H1 (cell line): Measurements from ENCODE around the gene TOMT. TPM values are rescaled to one million over a fixed set of nuclear protein-coding genes. Genes with fewer than 3 reads are reported as not detected.

Experiments used
- CTCF ChIA-PET: fragments of 300-600 bp; sonication (Branson Sonifier 250); formaldehyde crosslinking; loops from one replicate; lab custom pipeline; 2021; ENCODE audit not compliant: partially characterized antibody; lab: Charles Lee
- POLR2A ChIA-PET: fragments of 300-600 bp; sonication (Branson Sonifier 250); formaldehyde crosslinking; loops from one replicate; lab custom pipeline; 2021; ENCODE audit warnings: inconsistent platforms; ENCODE audit not compliant: partially characterized antibody; lab: Charles Lee
- DNase-seq, 2 experiments: peaks; one replicate each; pipeline versions ENCODE4 v3.0.0 to v3.0.0-alpha.2; 2010 to 2022; ENCODE audit warnings: low spot score in 2 of 2, low read depth in 1 of 2, mixed read lengths in 1 of 2
- FAIRE-seq: peaks from 2 replicates; lab custom pipeline; 2011; peaks lifted over from hg19 to GRCh38; lab: Jason Lieb, UNC
- H2AFZ ChIP-seq: 2 replicates; pipeline ENCODE4 v1.8.1; 2012; ENCODE audit warnings: low read length, inconsistent platforms
- H2AK5ac ChIP-seq: 2 replicates; pipeline ENCODE4 v1.6.1; 2013; ENCODE audit warnings: low read depth, low read length
- H2BK120ac ChIP-seq: replicated peaks from 2 replicates; pipeline ENCODE3; 2013; ENCODE audit warnings: low read depth, low read length, inconsistent platforms
- H2BK12ac ChIP-seq: 2 replicates; pipeline ENCODE4 v1.6.1; 2013; ENCODE audit warnings: low read depth, low read length
- H2BK15ac ChIP-seq: 2 replicates; pipeline ENCODE4 v1.6.1; 2013; ENCODE audit warnings: low read length
- H2BK20ac ChIP-seq: 2 replicates; pipeline ENCODE4 v1.6.1; 2013; ENCODE audit warnings: low read length
- H2BK5ac ChIP-seq: 2 replicates; pipeline ENCODE4 v1.6.1; 2013; ENCODE audit warnings: low read depth, low read length
- H3K14ac ChIP-seq: 2 replicates; pipeline ENCODE4 v1.6.1; 2013; ENCODE audit warnings: inconsistent platforms; ENCODE audit not compliant: insufficient read length
- H3K18ac ChIP-seq: 2 replicates; pipeline ENCODE4 v1.6.1; 2013; ENCODE audit warnings: low read length; ENCODE audit errors: extremely low read depth
- H3K23ac ChIP-seq: 2 replicates; pipeline ENCODE4 v1.6.1; 2013; ENCODE audit warnings: inconsistent platforms; ENCODE audit not compliant: insufficient read length
- H3K23me2 ChIP-seq: 2 replicates; pipeline ENCODE4 v1.6.1; 2013; ENCODE audit warnings: low read depth, low read length
- H3K27ac ChIP-seq: 2 replicates; pipeline ENCODE4 v1.6.1; 2011; ENCODE audit warnings: low read depth, low read length, inconsistent platforms
- H3K27me3 ChIP-seq, 4 experiments: replicated peaks in 1 of 4; 1 replicate in 1 of 4; 2 replicates in 3 of 4; pipeline versions ENCODE4 v1.6.1 to v1.8.1; 2011 to 2013; ENCODE audit warnings: low read length in 3 of 4, mild to moderate bottlenecking in 3 of 4, inconsistent platforms in 2 of 4, mixed read lengths in 2 of 4, moderate library complexity in 1 of 4; ENCODE audit not compliant: control insufficient read depth in 3 of 4, insufficient read depth in 3 of 4; ENCODE audit errors: extremely low read depth in 1 of 4
- H3K36me3 ChIP-seq, 4 experiments: 2 replicates each; pipeline versions ENCODE4 v1.6.1 to v1.8.1; 2011 to 2013; ENCODE audit warnings: mild to moderate bottlenecking in 4 of 4, low read length in 3 of 4, moderate library complexity in 2 of 4, control low read depth in 1 of 4, inconsistent platforms in 1 of 4; ENCODE audit not compliant: insufficient read depth in 4 of 4, control insufficient read depth in 2 of 4
- H3K4ac ChIP-seq: replicated peaks from 2 replicates; pipeline ENCODE3; 2013; ENCODE audit warnings: low read length, low read depth, mixed read lengths, inconsistent platforms; ENCODE audit not compliant: insufficient read length
- H3K4me1 ChIP-seq, 4 experiments: replicated peaks in 1 of 4; 1 replicate in 1 of 4; 2 replicates in 3 of 4; pipeline versions ENCODE4 v1.6.1 to v1.8.1; 2011 to 2013; ENCODE audit warnings: low read length in 3 of 4, inconsistent platforms in 2 of 4, mixed read lengths in 1 of 4; ENCODE audit not compliant: insufficient read depth in 4 of 4, control insufficient read depth in 3 of 4
- H3K4me2 ChIP-seq, 2 experiments: 2 replicates each; pipeline versions ENCODE4 v1.6.1 to v1.8.1; 2011 to 2013; ENCODE audit warnings: low read depth in 2 of 2, low read length in 2 of 2, control low read depth in 1 of 2, inconsistent platforms in 1 of 2, mild to moderate bottlenecking in 1 of 2; ENCODE audit not compliant: insufficient read depth in 1 of 2
- H3K4me3 ChIP-seq, 4 experiments: fragments of 200-600, 300-600 bp in 1 of 4; sonication (generic), shearing (Covaris generic), sonication (Bioruptor Twin) in 1 of 4; 2 replicates each; pipeline versions ENCODE4 v1.5.1 to v1.8.1; 2011 to 2016; ENCODE audit warnings: low read length in 4 of 4, low read depth in 3 of 4, control low read depth in 2 of 4, inconsistent platforms in 2 of 4, mild to moderate bottlenecking in 2 of 4, mixed read lengths in 1 of 4, moderate library complexity in 1 of 4; ENCODE audit not compliant: insufficient read depth in 2 of 4; ENCODE audit errors: extremely low read depth in 1 of 4
- H3K56ac ChIP-seq: replicated peaks from 2 replicates; pipeline ENCODE3; 2013; ENCODE audit warnings: low read depth, mild to moderate bottlenecking, mixed read lengths, low read length, inconsistent platforms; ENCODE audit not compliant: insufficient read length
- H3K79me1 ChIP-seq: 2 replicates; pipeline ENCODE4 v1.6.1; 2013; ENCODE audit warnings: low read depth, low read length, control low read depth
- H3K79me2 ChIP-seq, 2 experiments: 2 replicates each; pipeline versions ENCODE4 v1.6.1 to v1.8.1; 2012 to 2013; ENCODE audit warnings: low read length in 2 of 2, mild to moderate bottlenecking in 2 of 2, inconsistent platforms in 1 of 2; ENCODE audit not compliant: insufficient read depth in 2 of 2, control insufficient read depth in 1 of 2
- H3K9ac ChIP-seq, 4 experiments: replicated peaks in 1 of 4; 1 replicate in 1 of 4; 2 replicates in 3 of 4; pipeline versions ENCODE4 v1.6.1 to v1.8.1; 2011 to 2013; ENCODE audit warnings: low read depth in 3 of 4, low read length in 3 of 4, control low read depth in 2 of 4, mild to moderate bottlenecking in 2 of 4, moderate library complexity in 2 of 4, inconsistent platforms in 1 of 4; ENCODE audit errors: extremely low read depth in 1 of 4
- H3K9me3 ChIP-seq, 2 experiments: 2 replicates each; pipeline versions ENCODE4 v1.6.1 to v1.8.1; 2012 to 2013; ENCODE audit warnings: mild to moderate bottlenecking in 2 of 2, moderate library complexity in 2 of 2, control low read depth in 1 of 2, inconsistent platforms in 1 of 2, low read depth in 1 of 2, low read length in 1 of 2, mixed read lengths in 1 of 2; ENCODE audit not compliant: insufficient read depth in 2 of 2
- H4K20me1 ChIP-seq, 2 experiments: replicated peaks in 1 of 2; 2 replicates each; pipeline versions ENCODE3 to v1.8.1; 2011 to 2013; ENCODE audit warnings: inconsistent platforms in 2 of 2, low read length in 2 of 2, mild to moderate bottlenecking in 1 of 2; ENCODE audit not compliant: insufficient read depth in 2 of 2, control insufficient read depth in 1 of 2
- H4K5ac ChIP-seq: 2 replicates; pipeline ENCODE4 v1.6.1; 2013; ENCODE audit warnings: low read length, low read depth, mixed read lengths, inconsistent platforms; ENCODE audit not compliant: insufficient read length
- H4K8ac ChIP-seq: 2 replicates; pipeline ENCODE4 v1.8.0; 2013; ENCODE audit warnings: mild to moderate bottlenecking, moderate library complexity, low read length, inconsistent platforms; ENCODE audit not compliant: insufficient read depth; ENCODE audit errors: extremely low read depth
- H4K91ac ChIP-seq: replicated peaks from 2 replicates; pipeline ENCODE3; 2013; ENCODE audit warnings: low read length, mixed read lengths, inconsistent platforms; ENCODE audit not compliant: insufficient read length
- BRCA1 ChIP-seq: IDR thresholded peaks from 2 replicates; pipeline ENCODE4 v1.6.1; 2012; ENCODE audit warnings: low read depth, low read length, improper control_type of control experiment
- RFX5 ChIP-seq: IDR thresholded peaks from 2 replicates; pipeline ENCODE4 v1.6.1; 2011; ENCODE audit warnings: low read depth, low read length, improper control_type of control experiment, borderline replicate concordance
- SRF ChIP-seq: IDR thresholded peaks from 2 replicates; pipeline ENCODE4 v1.6.1; 2011; ENCODE audit warnings: mild to moderate bottlenecking, low read depth, low read length, moderate library complexity
- WGBS, 2 experiments: shearing (Covaris generic) in 1 of 2; methylation state at CpG; one replicate each; pipeline versions ENCODE4 v1.1.6 to v1.1.7; 2013 to 2015; ENCODE audit warnings: low lambda C conversion rate in 2 of 2, mixed read lengths in 2 of 2, inconsistent platforms in 1 of 2, low coverage in 1 of 2, missing lambda C conversion rate in 1 of 2; ENCODE audit not compliant: insufficient replicate concordance in 2 of 2, insufficient coverage in 1 of 2, insufficient read length in 1 of 2; ENCODE audit errors: extremely low coverage in 1 of 2, missing lambda C conversion rate in 1 of 2; 5-methylcytosine and 5-hydroxymethylcytosine counted together
- polyA plus RNA-seq, 7 experiments: library from polyadenylated mRNA; depleted of rRNA in 3 of 7; stranded (reverse) in 5 of 7; unstranded in 2 of 7; fragments of >200 nt in 5 of 7; fragments of 200-250 nt in 2 of 7; gene quantifications; 1 replicate in 5 of 7; 2 replicates in 1 of 7; 4 replicates in 1 of 7; pipeline versions ENCODE4 v1.2.1 to v1.2.3, GENCODE V29; 2011 to 2013; ENCODE audit warnings: missing spikeins in 2 of 7, mixed read lengths in 2 of 7
- total RNA-seq: library from RNA; stranded (reverse); fragmentation: NEBNext Ultra II Directional; extraction: Animal tissue kit (Norgen Biotek cat#: 25700); gene quantifications from 2 replicates; pipeline ENCODE4 v1.2.1, GENCODE V29; 2021

TOMT gene
- total and polyA plus RNA-seq, 2 of the 8 experiments (the other 6 are each of a cell fraction or from before 2014, with no cell fraction given), result 0.11 TPM; not detected in 1

GRCh38 chr11:72061739-72062396, 43.9 kb upstream of the TOMT start:
- ChIA-PET POLR2A (interaction anchor here (0.9 to 1.5 kb wide), 2 partner anchors 21 to 31 kb away, joined by 3 to 4 read pairs; no protein-coding TSS in a partner anchor), CTCF (interaction anchor here (1.0 to 1.2 kb wide), 6 partner anchors 9 to 37 kb away, joined by 3 to 5 read pairs (median 3); no protein-coding TSS in a partner anchor)
- no peak overlapping the region for H2BK12ac ChIP-seq
- no peaks in the 10 kb centered on the region for H3K9me3 ChIP-seq
- H4K8ac ChIP-seq, result no peak overlapping the region
- H3K27ac ChIP-seq, result no peak overlapping the region
- WGBS, 2 experiments, result 90% methylated on average over 5 of the region's 5 CpGs; no CpG with 5 or more reads in 1 of the 2 experiments
- H3K9ac ChIP-seq, result no peak overlapping the region
- H3K56ac ChIP-seq, result no peak overlapping the region
- H3K23ac ChIP-seq, result no peak overlapping the region
- H3K4ac ChIP-seq, result no peak overlapping the region
- no peak overlapping the region for H2AK5ac ChIP-seq
- H2BK20ac ChIP-seq, result no peak overlapping the region
- DNase-seq (no peak), FAIRE-seq (no peak)
- no peak overlapping the region for H4K91ac ChIP-seq
- H4K20me1 ChIP-seq, result peaks cover 0 to 6% of the 10 kb centered on the region in 2 experiments
- peaks cover 0 to 10% (median 2%) of the 10 kb centered on the region in 4 experiments; a peak in 3 of 8 replicates for H3K36me3 ChIP-seq
- no peak overlapping the region for H3K4me3 ChIP-seq
- no peaks in the 10 kb centered on the region for H3K4me1 ChIP-seq
- H2BK5ac ChIP-seq, result no peak overlapping the region
- no peak overlapping the region for H2AFZ ChIP-seq
- H4K5ac ChIP-seq, result no peak overlapping the region
- H3K23me2 ChIP-seq, result no peaks in the 10 kb centered on the region
- H2BK120ac ChIP-seq, result no peak overlapping the region
- no peak overlapping the region for H2BK15ac ChIP-seq
- peaks cover 0 to 31% of the 10 kb centered on the region in 2 experiments; a peak in 3 of 4 replicates for H3K79me2 ChIP-seq
- no peak for TF ChIP-seq BRCA1
- no peak for TF ChIP-seq RFX5
- no peak for TF ChIP-seq SRF
- no peaks in the 10 kb centered on the region; the same call in 1 of the 2 replicates for H3K79me1 ChIP-seq
- no peak overlapping the region for H3K4me2 ChIP-seq
- H3K27me3 ChIP-seq, result no peaks in the 10 kb centered on the region
- no peak overlapping the region for H3K14ac ChIP-seq
- H3K18ac ChIP-seq, result no peak overlapping the region
